ENCODE data around the gene CDH13. TPM values are rescaled to one million over a fixed set of nuclear protein-coding genes. Genes with fewer than 3 reads are reported as not detected.

CDH13 gene
- total RNA-seq, 1 donor from 2014 or later, result 2.0 TPM

DNA sequence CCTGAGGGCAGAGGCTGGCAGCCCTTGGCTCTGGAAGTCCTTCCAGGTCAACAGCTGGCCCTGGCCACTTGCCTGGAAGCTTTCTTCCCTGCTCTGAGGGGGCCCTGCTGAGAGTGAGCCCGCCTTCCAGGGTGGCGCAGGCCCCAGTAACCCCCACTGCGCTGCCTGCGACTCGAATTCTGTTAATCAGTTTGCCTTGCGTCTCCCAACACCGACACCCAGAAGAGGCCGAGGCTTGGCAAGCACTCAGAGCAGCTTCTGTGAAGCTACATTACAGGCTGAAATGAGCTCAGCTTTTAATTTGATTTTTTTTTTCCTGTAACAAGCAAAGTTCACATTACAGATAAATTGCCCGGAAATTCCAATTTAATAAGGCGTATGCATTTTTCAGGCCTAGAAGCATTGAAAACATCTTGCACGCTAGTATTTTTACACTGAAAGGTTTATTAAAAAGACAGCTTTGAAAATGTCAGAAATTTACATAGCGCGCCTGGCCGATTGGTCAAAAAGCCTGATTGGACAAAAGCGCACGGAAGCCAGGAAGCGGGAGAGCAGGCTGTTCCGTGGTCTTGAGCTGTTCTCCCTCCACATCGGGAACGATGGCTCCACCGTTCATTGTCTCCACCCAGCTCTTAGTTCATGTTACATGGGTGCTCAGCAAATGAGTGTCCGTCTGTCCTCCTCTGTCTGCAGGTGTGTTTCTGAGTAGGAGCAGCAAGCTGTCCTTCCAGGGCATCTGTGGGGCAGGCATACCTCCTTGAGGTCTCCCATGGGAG is 1115.5 kb downstream of the CDH13 start:
- DNase-seq (ENCODE audit: low spot score), result no peak

DNA sequence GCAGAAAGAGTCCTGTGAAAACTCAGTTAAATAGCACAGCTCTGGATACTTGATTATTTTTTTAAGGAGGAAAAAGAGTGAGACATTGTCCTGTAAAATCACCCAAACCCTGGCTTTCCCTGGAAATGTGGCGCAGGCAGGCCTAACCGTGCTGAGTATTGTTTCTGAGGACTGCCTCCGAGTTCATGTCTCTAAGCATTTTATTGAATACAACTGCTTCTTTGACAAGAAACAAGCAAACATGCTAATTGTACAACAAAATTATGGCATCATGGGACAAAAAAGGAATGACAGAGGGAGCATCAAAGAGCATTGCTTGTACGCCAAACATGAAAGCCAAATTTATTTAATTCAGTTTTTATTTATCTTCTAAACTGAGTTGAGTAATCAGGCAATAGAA is 1116.5 kb downstream of the CDH13 start:
- DNase-seq (ENCODE audit: low spot score), result no peak

- DNase-seq (ENCODE audit: low spot score), result no peak
Observed at GRCh38 chr16:83743720-83744119, 1117.0 kb downstream of the CDH13 start.

GRCh38 chr16:83744441-83744981 is 1117.7 kb downstream of the CDH13 start:
- peak; percentile 20 for DNase-seq (ENCODE audit: low spot score)

DNA sequence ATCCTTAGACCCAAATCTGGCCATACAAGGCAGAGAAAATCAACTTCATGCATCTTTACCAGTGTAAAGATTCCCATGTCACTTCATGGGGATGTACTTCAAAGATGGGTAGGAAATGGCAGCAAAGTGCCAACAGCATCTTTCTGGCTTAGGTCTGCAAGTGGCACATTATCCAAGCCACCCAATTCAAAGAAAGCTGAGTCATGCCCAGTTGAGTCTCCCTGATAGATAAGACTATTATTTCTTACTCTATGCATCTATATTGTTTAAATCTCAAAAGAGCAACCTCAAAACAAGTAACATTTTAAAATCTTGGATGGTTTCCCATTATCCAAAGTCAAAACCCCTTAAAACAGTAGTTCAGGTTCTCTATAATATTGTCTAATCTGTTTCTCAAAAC is 1119.8 kb downstream of the CDH13 start:
- DNase-seq (ENCODE audit: low spot score), result no peak

DNA sequence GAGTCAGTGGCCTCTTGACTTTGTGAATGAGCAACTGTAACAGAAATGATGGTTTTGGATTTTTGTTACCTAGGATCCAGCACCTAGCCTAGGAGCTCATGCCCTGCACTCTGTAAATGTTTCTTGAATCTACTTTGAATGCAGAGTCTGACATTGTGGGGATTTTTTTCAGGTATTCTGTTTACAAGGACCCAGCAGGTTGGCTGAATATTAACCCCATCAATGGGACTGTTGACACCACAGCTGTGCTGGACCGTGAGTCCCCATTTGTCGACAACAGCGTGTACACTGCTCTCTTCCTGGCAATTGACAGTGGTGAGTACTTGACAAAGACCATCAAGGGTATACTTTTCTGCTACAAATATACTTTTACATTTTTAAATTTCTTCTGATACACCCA is 1121.2 kb downstream of the CDH13 start:
- DNase-seq (ENCODE audit: low spot score), result no peak

- no peak for DNase-seq (ENCODE audit: low spot score)
Observed at GRCh38 chr16:83755391-83755790, 1128.6 kb downstream of the CDH13 start.

GRCh38 chr16:83762141-83762991 is 1135.6 kb downstream of the CDH13 start:
- DNase-seq (ENCODE audit: low spot score), result no peak

DNA sequence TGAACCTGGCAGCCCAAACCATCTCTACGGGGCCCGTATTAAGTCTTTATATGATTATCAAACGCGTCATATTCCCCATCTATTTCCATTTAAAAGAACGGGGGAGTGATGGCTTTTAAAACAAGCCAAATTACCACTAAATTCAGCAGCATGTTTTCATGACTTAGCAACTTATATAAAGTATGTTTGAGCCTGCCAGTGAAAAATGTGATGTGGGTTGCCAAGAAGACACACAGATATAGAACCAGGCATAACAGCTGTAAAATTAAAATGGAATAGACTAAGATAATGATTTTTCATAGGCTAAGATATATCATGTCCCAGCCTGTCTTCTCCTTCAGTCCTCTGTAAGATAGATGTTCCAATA is 1136.2 kb downstream of the CDH13 start:
- DNase-seq (ENCODE audit: low spot score), result no peak

DNA sequence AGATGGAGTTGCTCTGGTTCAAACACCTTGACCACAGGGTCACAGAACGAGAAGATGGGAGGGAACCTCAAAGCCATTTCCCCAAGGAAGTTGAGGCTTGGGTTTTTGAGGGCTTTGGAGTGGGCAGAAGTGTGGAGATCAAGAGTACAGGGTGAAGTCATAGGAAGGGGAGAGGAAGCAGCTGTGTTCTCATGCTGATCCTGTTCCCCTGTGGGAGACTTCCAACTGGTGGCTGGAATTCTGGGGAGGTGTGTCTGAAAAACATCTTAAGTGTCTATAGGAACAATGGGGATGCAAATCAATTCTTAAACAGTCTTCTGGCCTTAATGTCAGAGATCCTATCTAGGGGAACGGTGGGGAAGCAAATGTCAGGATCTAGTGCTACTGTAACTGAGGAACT is 1142.2 kb downstream of the CDH13 start:
- DNase-seq (ENCODE audit: low spot score), result no peak

GRCh38 chr16:83769397-83770008 is 1142.7 kb downstream of the CDH13 start:
- DNase-seq (ENCODE audit: low spot score), result peak; percentile 13

GRCh38 chr16:83771306-83771942 is 1144.7 kb downstream of the CDH13 start:
- no peak for DNase-seq (ENCODE audit: low spot score)

DNA sequence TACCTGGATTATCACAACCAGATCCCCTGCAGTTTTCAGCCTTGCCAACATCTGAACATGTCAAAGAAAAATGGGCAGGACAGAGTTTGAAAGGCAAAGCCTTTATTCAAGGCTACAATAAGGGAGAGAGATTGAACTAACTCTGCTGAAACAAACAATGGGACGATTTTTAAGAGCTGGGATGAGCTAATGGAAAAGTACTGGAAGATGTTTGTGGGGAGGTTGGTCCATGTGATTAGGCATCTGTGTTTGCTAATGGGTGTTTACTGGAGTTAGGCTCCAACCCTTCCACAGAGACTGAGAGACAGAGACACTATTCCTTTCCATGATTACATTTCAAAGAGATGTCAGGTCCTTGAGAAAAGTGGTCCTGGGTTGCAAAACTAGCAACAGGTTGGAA is 1146.0 kb downstream of the CDH13 start:
- no peak for DNase-seq (ENCODE audit: low spot score)

DNA sequence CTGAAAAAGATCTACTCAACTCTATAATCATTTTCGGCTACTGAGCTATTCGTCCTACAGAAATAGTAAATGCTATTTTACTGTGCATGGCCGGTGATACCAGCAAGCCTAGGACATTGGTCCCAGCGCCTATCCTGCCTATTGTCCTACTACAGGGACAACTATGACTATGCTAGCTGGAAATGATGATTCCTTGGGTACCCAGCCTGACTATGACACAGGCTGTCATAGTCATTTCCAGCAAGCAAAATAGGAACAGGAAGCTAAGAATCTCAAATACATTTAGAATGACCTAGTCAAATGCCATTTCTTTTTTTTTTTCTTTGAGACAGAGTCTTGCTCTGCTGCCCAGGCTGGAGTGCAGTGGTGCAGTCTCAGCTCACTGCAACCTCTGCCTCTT is 1147.3 kb downstream of the CDH13 start:
- no peak for DNase-seq (ENCODE audit: low spot score)

GRCh38 chr16:83776944-83777343 is 1150.2 kb downstream of the CDH13 start:
- no peak for DNase-seq (ENCODE audit: low spot score)

DNA sequence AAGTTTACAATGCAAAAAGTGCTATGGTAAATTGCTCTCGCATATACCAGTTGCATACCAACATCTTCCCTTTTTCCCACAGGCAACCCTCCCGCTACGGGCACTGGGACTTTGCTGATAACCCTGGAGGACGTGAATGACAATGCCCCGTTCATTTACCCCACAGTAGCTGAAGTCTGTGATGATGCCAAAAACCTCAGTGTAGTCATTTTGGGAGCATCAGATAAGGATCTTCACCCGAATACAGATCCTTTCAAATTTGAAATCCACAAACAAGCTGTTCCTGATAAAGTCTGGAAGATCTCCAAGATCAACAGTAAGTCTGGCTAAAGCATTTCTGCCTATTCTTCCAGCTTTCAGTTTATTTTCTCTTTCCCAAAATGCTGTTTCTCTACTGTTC is 1153.1 kb downstream of the CDH13 start:
- no peak for DNase-seq (ENCODE audit: low spot score)

DNA sequence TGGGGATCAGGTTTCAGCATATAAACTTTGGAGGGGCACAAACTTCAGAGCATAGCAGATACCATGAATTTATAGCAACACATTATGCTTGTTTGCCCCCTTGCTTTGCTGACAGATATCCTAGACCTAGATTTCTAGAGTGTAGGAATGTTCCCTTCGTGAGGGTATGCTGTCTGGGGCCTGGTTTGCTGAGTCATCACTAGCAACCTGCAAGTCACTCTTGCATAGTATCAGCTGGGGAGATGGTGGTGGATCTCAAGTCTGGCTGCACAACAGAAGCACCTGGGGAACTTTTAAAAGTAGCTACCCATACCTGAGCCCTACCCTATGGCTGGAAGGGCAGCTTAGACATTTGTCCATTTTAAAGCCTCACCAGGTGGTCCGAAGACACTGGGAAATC is 1158.7 kb downstream of the CDH13 start:
- DNase-seq (ENCODE audit: low spot score), result no peak

DNA sequence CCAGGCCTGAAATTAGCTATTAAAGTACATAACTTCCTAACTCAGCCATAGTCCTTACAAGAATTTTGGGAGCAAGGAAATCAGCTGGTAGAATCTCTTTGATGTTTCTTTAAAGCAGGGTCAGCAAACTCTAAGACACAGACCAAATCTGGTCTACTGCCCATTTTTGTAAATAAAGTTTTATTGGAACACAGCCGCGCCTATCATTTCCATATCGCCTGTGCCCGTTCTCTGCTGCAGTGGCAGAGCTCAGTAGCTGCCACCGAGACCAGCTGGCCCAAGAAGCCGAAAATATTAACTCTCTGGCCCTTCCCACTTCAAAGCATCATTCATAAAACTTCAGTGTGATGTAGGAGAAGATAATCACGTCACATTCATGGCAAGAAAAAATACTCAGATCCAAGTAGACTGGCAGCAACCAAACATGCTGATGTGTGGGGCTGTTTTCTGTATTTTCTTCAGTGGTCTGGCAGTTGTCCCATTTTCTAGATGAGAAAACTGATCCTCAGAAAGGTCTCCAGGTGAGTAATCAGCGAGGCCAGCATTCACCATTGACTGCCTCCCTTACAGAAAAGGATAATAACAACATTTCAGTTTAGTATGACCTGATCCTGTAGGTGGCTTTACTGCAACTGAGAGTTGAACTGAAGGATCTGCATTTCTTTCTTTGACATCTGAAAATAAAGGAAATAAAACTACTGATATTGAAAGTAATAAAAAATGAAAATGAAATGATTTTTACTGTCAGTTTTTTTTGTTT is 1163.1 kb downstream of the CDH13 start:
- DNase-seq (ENCODE audit: low spot score), result no peak

- DNase-seq (ENCODE audit: low spot score), result no peak
Observed at GRCh38 chr16:83791916-83792315, 1165.1 kb downstream of the CDH13 start.

DNA sequence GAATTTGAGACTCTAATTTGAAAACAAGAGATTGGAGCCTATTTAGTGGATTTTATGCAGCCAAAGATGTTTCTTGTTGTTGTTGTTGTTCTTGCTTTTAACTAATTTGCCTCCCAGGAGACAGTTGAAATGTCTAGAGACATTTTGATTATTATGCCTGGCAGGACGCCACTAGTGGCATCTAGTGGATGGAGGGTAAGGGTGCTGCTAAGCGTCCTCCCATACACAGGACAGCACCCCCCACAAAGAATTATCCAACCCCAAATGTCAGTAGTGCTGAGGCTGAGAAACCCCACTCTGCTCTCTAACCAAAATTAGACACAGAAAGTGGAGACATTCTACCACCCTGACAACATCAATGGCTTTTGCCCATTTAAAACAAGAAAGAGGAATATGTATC is 1165.6 kb downstream of the CDH13 start:
- no peak for DNase-seq (ENCODE audit: low spot score)

GRCh38 chr16:83793179-83793578 is 1166.4 kb downstream of the CDH13 start:
- no peak for DNase-seq (ENCODE audit: low spot score)

Data from mucosa of gallbladder (tissue), 1 donor.